HG03103 (cell line): Measurements from ENCODE around the gene FOXC2.

Experiments
- ATAC-seq: cut with Tn5 transposase; IDR thresholded peaks from one replicate; pipeline ENCODE4 v1.9.1; 2021; ENCODE audit warnings: low read depth; ENCODE audit not compliant: unreplicated experiment

Gene FOXC2

GRCh38 chr16:86609115-86609514, 42.5 kb downstream of the FOXC2 start:
- ATAC-seq = no peak

- ATAC-seq = no peak
Observed at GRCh38 chr16:86609661-86610060, 43.0 kb downstream of the FOXC2 start.

- no peak for ATAC-seq
Observed at GRCh38 chr16:86610779-86611524, 44.3 kb downstream of the FOXC2 start.

GRCh38 chr16:86611525-86611855, 44.9 kb downstream of the FOXC2 start:
- ATAC-seq = no peak

- no peak for ATAC-seq
Observed at GRCh38 chr16:86611941-86612340, 45.3 kb downstream of the FOXC2 start.

- ATAC-seq = no peak
Observed at GRCh38 chr16:86614699-86615098, 48.1 kb downstream of the FOXC2 start.

- no peak for ATAC-seq
Observed at GRCh38 chr16:86616906-86617305, 50.3 kb downstream of the FOXC2 start.

- ATAC-seq = no peak
Observed at GRCh38 chr16:86618431-86619238, 52.0 kb downstream of the FOXC2 start.
